Nephron (organoid): ENCODE results near the gene STX1A.
"Not testable (repeated sequence)": the region's sequence is repeated elsewhere in the genome, so short reads cannot be mapped to it uniquely, and the experiment has no call there.

Source experiments
- H3K27ac Mint-ChIP-seq, 3 experiments: 2 replicates each; pipeline ENCODE4 v1.8.0; 2020; ENCODE audit warnings: mixed read lengths in 3 of 3, mild to moderate bottlenecking in 2 of 3, moderate library complexity in 1 of 3
- H3K27me3 Mint-ChIP-seq: 2 replicates; pipeline ENCODE4 v1.8.0; 2021; ENCODE audit warnings: low read depth, mild to moderate bottlenecking, moderate library complexity, mixed read lengths
- H3K36me3 Mint-ChIP-seq: 2 replicates; pipeline ENCODE4 v1.8.0; 2020; ENCODE audit warnings: low read depth, mixed read lengths
- H3K4me1 Mint-ChIP-seq: 2 replicates; pipeline ENCODE4 v1.8.0; 2020; ENCODE audit warnings: mixed read lengths
- H3K4me3 Mint-ChIP-seq, 3 experiments: 2 replicates each; pipeline ENCODE4 v1.8.0; 2020; ENCODE audit warnings: mild to moderate bottlenecking in 3 of 3, mixed read lengths in 3 of 3, moderate library complexity in 2 of 3
- H3K9me3 Mint-ChIP-seq: 2 replicates; pipeline ENCODE4 v1.8.0; 2020; ENCODE audit warnings: mixed read lengths
- CTCF ChIP-seq, 3 experiments: fragments of 200-600 bp; sonication (generic); IDR thresholded peaks; one replicate each; pipeline ENCODE4 v1.5.0; 2021; ENCODE audit warnings: antibody characterized with exemption in 3 of 3; ENCODE audit not compliant: unreplicated experiment in 3 of 3

Gene STX1A

GRCh38 chr7:73730485-73730884 is 11.0 kb upstream of the STX1A start:
- no peaks in the 10 kb centered on the region for H3K36me3 Mint-ChIP-seq
- no peaks in the 10 kb centered on the region for H3K9me3 Mint-ChIP-seq
- no peak overlapping the region for H3K27ac Mint-ChIP-seq
- H3K4me1 Mint-ChIP-seq: no peaks in the 10 kb centered on the region
- TF ChIP-seq CTCF (IDR thresholded peaks at IDR 0.05; ENCODE audit: unreplicated experiment in 3 of 3): no peak
- H3K4me3 Mint-ChIP-seq: no peak overlapping the region
- H3K27me3 Mint-ChIP-seq: no peaks in the 10 kb centered on the region

- no peak overlapping the region for H3K4me3 Mint-ChIP-seq
- H3K36me3 Mint-ChIP-seq: no peaks in the 10 kb centered on the region
- H3K27ac Mint-ChIP-seq: no peak overlapping the region
- no peaks in the 10 kb centered on the region for H3K4me1 Mint-ChIP-seq
- H3K27me3 Mint-ChIP-seq: no peaks in the 10 kb centered on the region
- TF ChIP-seq CTCF (IDR thresholded peaks at IDR 0.05; ENCODE audit: unreplicated experiment in 3 of 3): no peak
- H3K9me3 Mint-ChIP-seq: no peaks in the 10 kb centered on the region
Measured at GRCh38 chr7:73728551-73728950, 9.1 kb upstream of the STX1A start.

- Mint-ChIP-seq H3K9me3 (no peaks in the 10 kb centered on the region), H3K27me3 (no peaks in the 10 kb centered on the region), H3K4me1 (no peaks in the 10 kb centered on the region), H3K27ac (no peak overlapping the region), H3K36me3 (no peaks in the 10 kb centered on the region), H3K4me3 (no peak overlapping the region)
- no peak for TF ChIP-seq CTCF (IDR thresholded peaks at IDR 0.05; ENCODE audit: unreplicated experiment in 3 of 3)
Measured at GRCh38 chr7:73727952-73728351, 8.5 kb upstream of the STX1A start.

- Mint-ChIP-seq H3K27me3 (no peaks in the 10 kb centered on the region), H3K27ac (no peak overlapping the region), H3K4me3 (no peak overlapping the region), H3K9me3 (no peaks in the 10 kb centered on the region), H3K4me1 (peaks cover 7% of the 10 kb centered on the region), H3K36me3 (no peaks in the 10 kb centered on the region)
- TF ChIP-seq CTCF (IDR thresholded peaks at IDR 0.05; ENCODE audit: unreplicated experiment in 3 of 3): no peak
Measured at GRCh38 chr7:73726083-73726466, 6.6 kb upstream of the STX1A start.

GRCh38 chr7:73723813-73724212 is 4.3 kb upstream of the STX1A start:
- H3K27ac Mint-ChIP-seq: no peak overlapping the region
- no peak for TF ChIP-seq CTCF (IDR thresholded peaks at IDR 0.05; ENCODE audit: unreplicated experiment in 3 of 3)
- H3K9me3 Mint-ChIP-seq: no peaks in the 10 kb centered on the region
- no peak overlapping the region for H3K4me3 Mint-ChIP-seq
- H3K4me1 Mint-ChIP-seq: peaks cover 14% of the 10 kb centered on the region
- H3K36me3 Mint-ChIP-seq: no peaks in the 10 kb centered on the region
- H3K27me3 Mint-ChIP-seq: peaks cover 4% of the 10 kb centered on the region

GRCh38 chr7:73722785-73723184 is 3.3 kb upstream of the STX1A start:
- Mint-ChIP-seq H3K27ac (no peak overlapping the region), H3K4me3 (no peak overlapping the region), H3K9me3 (no peaks in the 10 kb centered on the region), H3K27me3 (peaks cover 4% of the 10 kb centered on the region), H3K36me3 (no peaks in the 10 kb centered on the region), H3K4me1 (peaks cover 18% of the 10 kb centered on the region)
- no peak for TF ChIP-seq CTCF (IDR thresholded peaks at IDR 0.05; ENCODE audit: unreplicated experiment in 3 of 3)

- H3K36me3 Mint-ChIP-seq, H3K27me3 Mint-ChIP-seq, H3K27ac Mint-ChIP-seq, H3K9me3 Mint-ChIP-seq: not testable (repeated sequence)
- peaks cover 22% of the 10 kb centered on the region for H3K4me1 Mint-ChIP-seq
- H3K4me3 Mint-ChIP-seq: peak overlapping the region; percentile 15 to 94 (median 36)
Measured at GRCh38 chr7:73722182-73722581, 2.7 kb upstream of the STX1A start.
